Endothelial cell of hepatic sinusoid (primary cell): ENCODE measurements around the gene RGS2.

ENCODE experiments used
- in situ Hi-C: cut with HindIII; loops from 2 replicates; pipeline ENCODE4 v1.10.0; 2017; ENCODE audit warnings: low sequenced_read_pairs

The RGS2 gene

GRCh38 chr1:192826791-192827546 is 18.1 kb downstream of the RGS2 start:
- in situ Hi-C loops = no loop called here

GRCh38 chr1:192830595-192831246 is 21.9 kb downstream of the RGS2 start:
- in situ Hi-C loops = no loop called here

- in situ Hi-C loops = no loop called here
Measured at GRCh38 chr1:192831706-192832355, 23.0 kb downstream of the RGS2 start.

GRCh38 chr1:192832492-192832891 is 23.7 kb downstream of the RGS2 start:
- in situ Hi-C loops = no loop called here

GRCh38 chr1:192835116-192835515 is 26.3 kb downstream of the RGS2 start:
- in situ Hi-C loops = no loop called here

- in situ Hi-C loops = no loop called here
Measured at GRCh38 chr1:192839162-192840066, 30.6 kb downstream of the RGS2 start.

- in situ Hi-C loops = no loop called here
Measured at GRCh38 chr1:192844360-192844759, 35.5 kb downstream of the RGS2 start.

- in situ Hi-C loops = no loop called here
Measured at GRCh38 chr1:192846950-192847349, 38.1 kb downstream of the RGS2 start.

GRCh38 chr1:192849011-192849410 is 40.2 kb downstream of the RGS2 start:
- in situ Hi-C loops = no loop called here

- in situ Hi-C loops = no loop called here
Measured at GRCh38 chr1:192849442-192849841, 40.6 kb downstream of the RGS2 start.

GRCh38 chr1:192852001-192852947 is 43.4 kb downstream of the RGS2 start:
- in situ Hi-C loops = no loop called here

- in situ Hi-C loops = no loop called here
Measured at GRCh38 chr1:192858456-192858855, 49.6 kb downstream of the RGS2 start.

GRCh38 chr1:192859808-192860207 is 51.0 kb downstream of the RGS2 start:
- in situ Hi-C loops = no loop called here

- in situ Hi-C loops = no loop called here
Measured at GRCh38 chr1:192860478-192861185, 51.8 kb downstream of the RGS2 start.

GRCh38 chr1:192861860-192862259 is 53.0 kb downstream of the RGS2 start:
- in situ Hi-C loops = no loop called here
